Loucy (cell line): ENCODE data around the gene STAT5B.

Source experiments
- EZH2phosphoT487 ChIP-seq: fragments of 200-600 bp; IDR thresholded peaks from 2 replicates; pipeline ENCODE4 v1.6.1; 2018; ENCODE audit warnings: antibody characterized with exemption, mild to moderate bottlenecking, moderate library complexity, borderline replicate concordance
- TF ChIP-seq, protein P1 (sequence below): fragments of 200-600 bp; sonication (generic); conservative IDR thresholded peaks from 2 replicates; pipeline ENCODE4 v1.5.1; 2014; ENCODE audit warnings: mild to moderate bottlenecking, antibody characterized with exemption, low read length

DNA sequence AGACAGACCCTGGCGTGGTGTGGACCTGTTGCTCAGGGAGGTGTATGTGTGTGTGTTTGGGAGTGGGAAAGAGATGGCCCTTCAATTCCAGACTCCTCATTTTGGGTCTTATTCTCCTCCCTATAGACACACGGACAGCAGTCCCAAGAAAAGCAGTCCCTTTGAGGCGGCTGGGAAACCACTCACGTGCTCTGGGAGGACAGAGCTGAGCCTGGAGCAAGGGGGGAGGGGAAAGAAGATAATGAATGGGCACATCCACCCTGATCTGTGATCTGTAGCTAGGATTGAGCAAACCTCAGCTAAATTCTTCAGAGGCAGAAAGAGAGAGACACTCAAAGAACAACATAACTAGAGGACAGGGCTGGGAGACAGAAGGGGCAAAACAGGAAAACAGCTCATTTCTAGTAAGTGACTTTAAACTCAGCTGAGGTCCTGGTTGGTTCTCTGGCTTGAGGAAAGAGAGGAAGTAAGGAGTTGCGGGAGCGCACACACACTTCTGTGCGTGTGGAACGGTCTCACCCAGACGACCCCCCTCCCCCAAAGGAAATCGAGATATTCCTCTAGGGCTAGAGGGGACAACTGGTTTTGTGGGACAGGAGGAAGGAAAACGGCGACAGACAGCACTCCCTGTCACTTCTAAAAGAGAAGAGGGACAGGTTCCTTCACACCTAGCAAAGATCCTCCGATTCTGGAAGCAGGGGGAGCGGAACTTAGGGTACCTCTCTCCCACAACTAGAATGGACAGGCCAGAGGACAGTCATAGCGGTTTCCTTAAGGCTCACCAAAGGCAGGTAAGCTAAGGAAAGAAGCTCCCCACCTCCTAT is 122.1 kb downstream of the STAT5B start:
- TF ChIP-seq, protein P1, sequence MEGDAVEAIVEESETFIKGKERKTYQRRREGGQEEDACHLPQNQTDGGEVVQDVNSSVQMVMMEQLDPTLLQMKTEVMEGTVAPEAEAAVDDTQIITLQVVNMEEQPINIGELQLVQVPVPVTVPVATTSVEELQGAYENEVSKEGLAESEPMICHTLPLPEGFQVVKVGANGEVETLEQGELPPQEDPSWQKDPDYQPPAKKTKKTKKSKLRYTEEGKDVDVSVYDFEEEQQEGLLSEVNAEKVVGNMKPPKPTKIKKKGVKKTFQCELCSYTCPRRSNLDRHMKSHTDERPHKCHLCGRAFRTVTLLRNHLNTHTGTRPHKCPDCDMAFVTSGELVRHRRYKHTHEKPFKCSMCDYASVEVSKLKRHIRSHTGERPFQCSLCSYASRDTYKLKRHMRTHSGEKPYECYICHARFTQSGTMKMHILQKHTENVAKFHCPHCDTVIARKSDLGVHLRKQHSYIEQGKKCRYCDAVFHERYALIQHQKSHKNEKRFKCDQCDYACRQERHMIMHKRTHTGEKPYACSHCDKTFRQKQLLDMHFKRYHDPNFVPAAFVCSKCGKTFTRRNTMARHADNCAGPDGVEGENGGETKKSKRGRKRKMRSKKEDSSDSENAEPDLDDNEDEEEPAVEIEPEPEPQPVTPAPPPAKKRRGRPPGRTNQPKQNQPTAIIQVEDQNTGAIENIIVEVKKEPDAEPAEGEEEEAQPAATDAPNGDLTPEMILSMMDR: no peak
- TF ChIP-seq EZH2phosphoT487: no peak
